ENCODE data around the gene AQP12B. TPM values are rescaled to one million over a fixed set of nuclear protein-coding genes. Genes with fewer than 3 reads are reported as not detected.
"Not testable (repeated sequence)": the region's sequence is repeated elsewhere in the genome, so short reads cannot be mapped to it uniquely, and the experiment has no call there.

AQP12B gene
- total and polyA plus RNA-seq, 7 experiments from 2014 or later, result not detected

GRCh38 chr2:240670950-240671349, 11.7 kb downstream of the AQP12B start:
- no peaks in the 10 kb centered on the region for H3K36me3 Mint-ChIP-seq
- no peaks in the 10 kb centered on the region for H3K36me3 ChIP-seq (ENCODE audit: control insufficient read depth in 2 of 3, insufficient read depth in 3 of 3, low read length in 3 of 3)

GRCh38 chr2:240670402-240670801, 12.3 kb downstream of the AQP12B start:
- no peaks in the 10 kb centered on the region for H3K36me3 ChIP-seq (ENCODE audit: control insufficient read depth in 2 of 3, insufficient read depth in 3 of 3, low read length in 3 of 3)
- H3K4me1 ChIP-seq (ENCODE audit: control insufficient read depth in 2 of 2, insufficient read depth in 2 of 2, low read length in 2 of 2), result no peaks in the 10 kb centered on the region
- no peak overlapping the region for H3K4me3 ChIP-seq (ENCODE audit: low read length)
- H3K27ac Mint-ChIP-seq, result no peak overlapping the region
- H3K9me3 ChIP-seq (ENCODE audit: control insufficient read depth in 2 of 3, low read length in 3 of 3), result no peaks in the 10 kb centered on the region
- no peak overlapping the region for H3K27ac ChIP-seq (ENCODE audit: low read depth, low read length)
- H3K4me1 Mint-ChIP-seq, result no peaks in the 10 kb centered on the region
- H3K36me3 Mint-ChIP-seq, result no peaks in the 10 kb centered on the region
- POLR2A ChIA-PET, result no interaction called here
- no peaks in the 10 kb centered on the region for H3K27me3 ChIP-seq (ENCODE audit: control insufficient read depth in 2 of 2, insufficient read depth in 2 of 2, low read length in 2 of 2)
- no peak for DNase-seq
- ATAC-seq, result no peak
- intact Hi-C loops (cut with micrococcal nuclease), result no loop called here
- peaks cover 19 to 65% (median 32%) of the 10 kb centered on the region in 5 donors for H3K27me3 Mint-ChIP-seq
- H3K4me3 Mint-ChIP-seq, result no peak overlapping the region
- CTCF ChIA-PET, result no interaction called here
- H3K9me3 Mint-ChIP-seq, result peaks cover 0 to 11% (median 6%) of the 10 kb centered on the region in 11 donors

More at GRCh38 chr2:240670950-240671349, 11.7 kb downstream of the AQP12B start:
- H3K27ac ChIP-seq (ENCODE audit: low read depth, low read length), result no peak overlapping the region
- ChIA-PET CTCF (no interaction called here), POLR2A (no interaction called here)
- H3K27ac Mint-ChIP-seq, result no peak overlapping the region
- no peaks in the 10 kb centered on the region for H3K4me1 Mint-ChIP-seq
- intact Hi-C loops (cut with micrococcal nuclease), result no loop called here
- no peaks in the 10 kb centered on the region for H3K9me3 ChIP-seq (ENCODE audit: control insufficient read depth in 2 of 3, low read length in 3 of 3)
- no peaks in the 10 kb centered on the region for H3K27me3 ChIP-seq (ENCODE audit: control insufficient read depth in 2 of 2, insufficient read depth in 2 of 2, low read length in 2 of 2)
- H3K9me3 Mint-ChIP-seq, result peaks cover 0 to 7% (median 3%) of the 10 kb centered on the region in 11 donors
- peaks cover 17 to 62% (median 28%) of the 10 kb centered on the region in 5 donors for H3K27me3 Mint-ChIP-seq
- H3K4me3 ChIP-seq (ENCODE audit: low read length), result no peak overlapping the region
- no peak overlapping the region for H3K4me3 Mint-ChIP-seq
- ATAC-seq (no peak), DNase-seq (no peak)
- H3K4me1 ChIP-seq (ENCODE audit: control insufficient read depth in 2 of 2, insufficient read depth in 2 of 2, low read length in 2 of 2), result no peaks in the 10 kb centered on the region

DNA sequence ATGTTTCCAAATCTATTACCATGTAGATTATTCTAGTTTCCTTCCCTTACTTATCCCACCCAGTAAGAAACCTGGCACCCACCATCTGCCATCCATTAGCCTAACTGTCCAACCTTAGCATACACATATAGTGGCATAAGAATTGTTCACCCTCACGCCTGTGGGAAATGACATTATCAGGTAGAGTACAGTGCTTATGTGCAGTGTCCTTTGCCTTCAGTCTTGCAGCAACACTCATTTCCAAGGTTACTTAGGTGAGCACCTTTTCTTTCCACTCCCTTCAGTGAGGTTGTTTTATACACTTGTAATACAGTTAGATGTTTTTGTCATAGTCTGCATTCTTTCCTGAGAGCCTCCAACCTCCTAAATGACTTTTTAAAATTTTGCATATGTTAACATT, 18.1 kb downstream of the AQP12B start:
- H3K27ac ChIP-seq (ENCODE audit: low read depth, low read length), result no peak overlapping the region
- no peaks in the 10 kb centered on the region for H3K27me3 ChIP-seq (ENCODE audit: control insufficient read depth in 2 of 2, insufficient read depth in 2 of 2, low read length in 2 of 2)
- CTCF ChIA-PET, result no interaction called here
- no peak overlapping the region for H3K27ac Mint-ChIP-seq
- no peaks in the 10 kb centered on the region for H3K4me1 Mint-ChIP-seq
- no peak for ATAC-seq
- H3K36me3 ChIP-seq (ENCODE audit: control insufficient read depth in 2 of 3, insufficient read depth in 3 of 3, low read length in 3 of 3), result no peaks in the 10 kb centered on the region
- H3K4me3 ChIP-seq (ENCODE audit: low read length), result no peak overlapping the region
- POLR2A ChIA-PET, result no interaction called here
- H3K9me3 Mint-ChIP-seq, result peaks cover 0 to 32% (median 17%) of the 10 kb centered on the region in 11 donors
- H3K9me3 ChIP-seq (ENCODE audit: control insufficient read depth in 2 of 3, low read length in 3 of 3), result peaks cover 0 to 3% (median 0%) of the 10 kb centered on the region in 3 experiments
- H3K36me3 Mint-ChIP-seq, result peaks cover 0 to 8% (median 0%) of the 10 kb centered on the region in 5 donors
- H3K4me1 ChIP-seq (ENCODE audit: control insufficient read depth in 2 of 2, insufficient read depth in 2 of 2, low read length in 2 of 2), result no peaks in the 10 kb centered on the region
- no peak overlapping the region for H3K4me3 Mint-ChIP-seq
- intact Hi-C loops (cut with micrococcal nuclease), result no loop called here
- peaks cover 19 to 67% (median 37%) of the 10 kb centered on the region in 5 donors for H3K27me3 Mint-ChIP-seq
- DNase-seq, result no peak

DNA sequence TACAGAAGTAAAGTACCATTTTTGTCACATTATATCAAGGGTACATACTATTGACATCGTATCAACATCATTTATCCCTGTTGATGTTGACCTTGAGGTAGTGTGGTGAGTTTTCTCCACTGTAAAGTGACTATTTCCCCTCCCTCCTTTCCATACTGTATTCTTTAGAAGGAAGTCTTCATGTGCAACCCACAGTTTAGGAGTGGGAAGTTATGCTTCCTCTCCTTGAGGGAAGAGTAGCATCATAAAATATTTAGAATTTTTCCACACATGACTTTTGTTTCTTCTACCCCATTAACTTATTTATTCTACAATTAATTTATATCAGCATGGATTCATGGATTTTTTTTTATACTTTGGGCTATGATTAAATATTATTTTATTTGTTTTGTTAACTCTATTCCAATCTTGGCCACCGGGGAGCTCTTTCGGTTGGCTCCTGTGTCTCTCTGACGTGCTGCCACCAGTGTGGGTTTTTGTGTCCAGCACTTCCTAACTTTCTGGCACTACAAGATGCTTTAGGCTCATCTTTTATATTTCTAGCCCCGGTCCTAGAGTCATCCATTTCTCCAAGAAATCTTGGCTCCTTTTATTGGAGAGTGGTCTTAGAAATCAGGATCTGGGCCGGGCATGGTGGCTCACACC, 19.0 kb downstream of the AQP12B start:
- Mint-ChIP-seq H3K27me3 (peaks cover 19 to 73% (median 34%) of the 10 kb centered on the region in 5 donors), H3K9me3 (peaks cover 0 to 32% (median 17%) of the 10 kb centered on the region in 11 donors), H3K27ac (no peak overlapping the region), H3K4me1 (no peaks in the 10 kb centered on the region), H3K4me3 (no peak overlapping the region), H3K36me3 (peaks cover 0 to 8% (median 0%) of the 10 kb centered on the region in 5 donors)
- ChIA-PET CTCF (no interaction called here), POLR2A (no interaction called here)
- H3K36me3 ChIP-seq (ENCODE audit: control insufficient read depth in 2 of 3, insufficient read depth in 3 of 3, low read length in 3 of 3), result no peaks in the 10 kb centered on the region
- H3K27ac ChIP-seq (ENCODE audit: low read depth, low read length), result no peak overlapping the region
- peaks cover 0 to 3% (median 0%) of the 10 kb centered on the region in 3 experiments for H3K9me3 ChIP-seq (ENCODE audit: control insufficient read depth in 2 of 3, low read length in 3 of 3)
- no peaks in the 10 kb centered on the region for H3K27me3 ChIP-seq (ENCODE audit: control insufficient read depth in 2 of 2, insufficient read depth in 2 of 2, low read length in 2 of 2)
- no peak for ATAC-seq
- no peak for DNase-seq
- H3K4me1 ChIP-seq (ENCODE audit: control insufficient read depth in 2 of 2, insufficient read depth in 2 of 2, low read length in 2 of 2), result no peaks in the 10 kb centered on the region
- intact Hi-C loops (cut with micrococcal nuclease), result no loop called here
- H3K4me3 ChIP-seq (ENCODE audit: low read length), result no peak overlapping the region

DNA sequence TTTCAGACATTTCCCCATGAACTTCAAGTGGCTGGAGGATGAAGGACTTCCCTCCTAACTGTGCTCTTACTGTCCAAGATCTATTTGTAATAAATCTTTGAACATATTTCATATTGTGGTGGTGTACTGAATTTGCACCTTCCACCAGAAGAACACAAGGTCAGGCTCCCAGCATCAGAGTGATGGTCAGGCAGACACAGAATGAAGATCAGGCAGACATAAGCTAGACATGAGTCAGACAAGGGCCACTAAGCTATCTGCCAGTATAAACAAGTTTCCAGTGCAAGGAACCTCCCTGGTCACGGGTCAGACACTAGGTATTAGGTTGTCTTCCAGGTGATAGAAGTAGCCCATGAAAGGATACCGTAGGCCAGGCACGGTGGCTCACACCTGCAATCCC, 20.0 kb downstream of the AQP12B start:
- intact Hi-C loops (cut with micrococcal nuclease), result no loop called here
- H3K4me1 ChIP-seq (ENCODE audit: control insufficient read depth in 2 of 2, insufficient read depth in 2 of 2, low read length in 2 of 2), result no peaks in the 10 kb centered on the region
- H3K4me3 ChIP-seq (ENCODE audit: low read length), result no peak overlapping the region
- no peak for DNase-seq
- Mint-ChIP-seq H3K27ac (no peak overlapping the region), H3K4me3 (no peak overlapping the region), H3K4me1 (no peaks in the 10 kb centered on the region), H3K27me3 (peaks cover 15 to 69% (median 33%) of the 10 kb centered on the region in 5 donors), H3K36me3 (peaks cover 0 to 8% (median 0%) of the 10 kb centered on the region in 5 donors), H3K9me3 (peaks cover 0 to 32% (median 17%) of the 10 kb centered on the region in 11 donors)
- peaks cover 0 to 3% (median 0%) of the 10 kb centered on the region in 3 experiments for H3K9me3 ChIP-seq (ENCODE audit: control insufficient read depth in 2 of 3, low read length in 3 of 3)
- no peak overlapping the region for H3K27ac ChIP-seq (ENCODE audit: low read depth, low read length)
- ATAC-seq, result no peak
- POLR2A ChIA-PET, result no interaction called here
- no peaks in the 10 kb centered on the region for H3K27me3 ChIP-seq (ENCODE audit: control insufficient read depth in 2 of 2, insufficient read depth in 2 of 2, low read length in 2 of 2)
- H3K36me3 ChIP-seq (ENCODE audit: control insufficient read depth in 2 of 3, insufficient read depth in 3 of 3, low read length in 3 of 3), result no peaks in the 10 kb centered on the region
- CTCF ChIA-PET, result no interaction called here

- POLR2A ChIA-PET; H3K9me3 ChIP-seq (ENCODE audit: control insufficient read depth in 2 of 3, low read length in 3 of 3); H3K27ac Mint-ChIP-seq; H3K4me3 ChIP-seq (ENCODE audit: low read length); H3K27me3 ChIP-seq (ENCODE audit: control insufficient read depth in 2 of 2, insufficient read depth in 2 of 2, low read length in 2 of 2); H3K36me3 Mint-ChIP-seq; CTCF ChIA-PET; intact Hi-C loops (cut with micrococcal nuclease); H3K4me1 ChIP-seq (ENCODE audit: control insufficient read depth in 2 of 2, insufficient read depth in 2 of 2, low read length in 2 of 2); H3K4me3 Mint-ChIP-seq; H3K27ac ChIP-seq (ENCODE audit: low read depth, low read length); H3K36me3 ChIP-seq (ENCODE audit: control insufficient read depth in 2 of 3, insufficient read depth in 3 of 3, low read length in 3 of 3); ATAC-seq; DNase-seq: not testable (repeated sequence)
- Mint-ChIP-seq H3K27me3 (peaks cover 0 to 66% (median 9%) of the 10 kb centered on the region in 5 donors), H3K4me1 (peaks cover 0 to 11% (median 0%) of the 10 kb centered on the region in 7 donors), H3K9me3 (peaks cover 0 to 19% (median 5%) of the 10 kb centered on the region in 11 donors)
These were observed 22.8 kb downstream of the AQP12B start for GRCh38 chr2:240659883-240660282.

Data from naive thymus-derived CD4-positive, alpha-beta T cell (primary cell).